Erythroblast (primary cell): Measurements from ENCODE around the gene SLC35B2.

Experiments
- GATA1 ChIP-seq: IDR thresholded peaks from 2 replicates; pipeline ENCODE4 v1.6.1; 2011; ENCODE audit warnings: low read depth, mild to moderate bottlenecking, control low read depth, low read length, moderate library complexity
- POLR2A ChIP-seq: IDR thresholded peaks from 2 replicates; pipeline ENCODE4 v1.6.1; 2011; ENCODE audit warnings: mild to moderate bottlenecking, low read length

GRCh38 chr6:44300292-44300823 lies 43.0 kb upstream of the SLC35B2 start:
- no peak for TF ChIP-seq POLR2A
- TF ChIP-seq GATA1 = no peak
